Endothelial cell of umbilical vein (primary cell): Measurements from ENCODE around the gene RIPK4. TPM values are rescaled to one million over a fixed set of nuclear protein-coding genes. Genes with fewer than 3 reads are reported as not detected.

Source experiments
- BruUV-seq: library from RNA; stranded (reverse); fragments of 400-500 nt; replicated peaks from 2 replicates; lab custom pipeline; 2021; lab: Mats Ljungman, UMichigan
- CTCF ChIA-PET: fragments of 300-600, 350-600 bp; sonication (Branson Sonifier 250); formaldehyde crosslinking; loops from one replicate; lab custom pipeline; 2021; ENCODE audit warnings: antibody characterized with exemption, inconsistent platforms; lab: Charles Lee
- POLR2A ChIA-PET: fragments of 300-600, 350-600 bp; sonication (Branson Sonifier 250); formaldehyde crosslinking; loops from one replicate; lab custom pipeline; 2021; ENCODE audit warnings: antibody characterized with exemption, inconsistent platforms; lab: Charles Lee
- DNase-seq: peaks from one replicate; pipeline ENCODE4 v3.0.0-alpha.2; 2011; ENCODE audit warnings: low read depth, low spot score
- FAIRE-seq: peaks from 2 replicates; lab custom pipeline; 2011; peaks lifted over from hg19 to GRCh38; lab: Jason Lieb, UNC
- H2AFZ ChIP-seq: 2 replicates; pipeline ENCODE4 v1.6.0; 2012; ENCODE audit warnings: low read depth, low read length, control low read depth, inconsistent platforms
- H3K27ac ChIP-seq: 2 replicates; pipeline ENCODE4 v1.5.1; 2011; ENCODE audit warnings: low read depth, mild to moderate bottlenecking, control low read depth, low read length, moderate library complexity; ENCODE audit not compliant: insufficient read depth
- H3K27me3 ChIP-seq, 2 experiments: 2 replicates each; pipeline versions ENCODE4 v1.6.0 to v1.6.1; 2011; ENCODE audit warnings: low read length in 2 of 2, mixed read lengths in 1 of 2; ENCODE audit not compliant: control insufficient read depth in 2 of 2, insufficient read depth in 2 of 2
- H3K36me3 ChIP-seq, 2 experiments: 2 replicates in 1 of 2; 3 replicates in 1 of 2; pipeline ENCODE4 v1.5.1; 2011; ENCODE audit warnings: low read length in 2 of 2, mild to moderate bottlenecking in 1 of 2, moderate library complexity in 1 of 2; ENCODE audit not compliant: control insufficient read depth in 2 of 2, insufficient read depth in 2 of 2; ENCODE audit errors: extremely low read depth in 1 of 2
- H3K4me1 ChIP-seq: 3 replicates; pipeline ENCODE4 v1.5.1; 2011; ENCODE audit warnings: mild to moderate bottlenecking, low read length; ENCODE audit not compliant: control insufficient read depth, insufficient read depth; ENCODE audit errors: extremely low read depth
- H3K4me2 ChIP-seq: 2 replicates; pipeline ENCODE4 v1.6.1; 2011; ENCODE audit warnings: low read length, control low read depth, mixed read lengths; ENCODE audit not compliant: insufficient read depth
- H3K4me3 ChIP-seq, 3 experiments: fragments of 200-600 bp in 1 of 3; sonication (generic), shearing (Covaris generic) in 1 of 3; replicated peaks in 1 of 3; 2 replicates each; pipeline ENCODE4 v1.5.1; 2011 to 2016; ENCODE audit warnings: control low read depth in 3 of 3, low read length in 3 of 3, mild to moderate bottlenecking in 2 of 3, inconsistent platforms in 1 of 3, low read depth in 1 of 3, moderate library complexity in 1 of 3; ENCODE audit not compliant: insufficient read depth in 1 of 3
- H3K79me2 ChIP-seq: 2 replicates; pipeline ENCODE4 v1.6.0; 2012; ENCODE audit warnings: low read length, inconsistent platforms; ENCODE audit not compliant: control insufficient read depth, insufficient read depth
- H3K9ac ChIP-seq: replicated peaks from 2 replicates; pipeline ENCODE3; 2011; ENCODE audit warnings: low read length, control low read depth; ENCODE audit not compliant: insufficient read depth; ENCODE audit errors: extremely low read depth
- H3K9me1 ChIP-seq: replicated peaks from 3 replicates; pipeline ENCODE4 v1.6.0; 2011; ENCODE audit warnings: mild to moderate bottlenecking, low read length; ENCODE audit not compliant: control insufficient read depth, insufficient read depth; ENCODE audit errors: extremely low read depth
- H3K9me3 ChIP-seq: replicated peaks from 2 replicates; pipeline ENCODE4 v1.5.1; 2012; ENCODE audit warnings: low read length, inconsistent platforms; ENCODE audit not compliant: control insufficient read depth, insufficient read depth
- H4K20me1 ChIP-seq: replicated peaks from 2 replicates; pipeline ENCODE3; 2011; ENCODE audit warnings: mild to moderate bottlenecking, low read length; ENCODE audit not compliant: control insufficient read depth, insufficient read depth; ENCODE audit errors: extremely low read depth
- EZH2 ChIP-seq: IDR thresholded peaks from 2 replicates; pipeline ENCODE4 v1.6.1; 2012; ENCODE audit warnings: borderline replicate concordance, low read depth, mild to moderate bottlenecking, moderate library complexity, low read length, inconsistent platforms; ENCODE audit not compliant: severe bottlenecking
- FOS ChIP-seq: IDR thresholded peaks from 2 replicates; pipeline ENCODE4 v1.6.1; 2011; ENCODE audit warnings: mild to moderate bottlenecking, low read length, moderate library complexity, borderline replicate concordance; ENCODE audit not compliant: insufficient read depth
- GATA2 ChIP-seq: IDR thresholded peaks from 2 replicates; pipeline ENCODE4 v1.7.0; 2011; ENCODE audit warnings: low read depth, mild to moderate bottlenecking, moderate library complexity, mixed read lengths, low read length; ENCODE audit not compliant: insufficient read length, insufficient read depth
- MYC ChIP-seq: IDR thresholded peaks from one replicate; pipeline ENCODE4 v1.6.1; 2011; ENCODE audit warnings: mild to moderate bottlenecking, low read depth, low read length
- POLR2A ChIP-seq: IDR thresholded peaks from 2 replicates; pipeline ENCODE4 v1.6.1; 2012; ENCODE audit warnings: low read depth, mild to moderate bottlenecking, control low read depth, low read length
- dilution Hi-C: fragments of 300-500 bp; cut with MboI; formaldehyde crosslinking; loops from one replicate; pipeline ENCODE4 v1.15.0; 2019; ENCODE audit warnings: low sequenced_read_pairs; ENCODE audit not compliant: extremely low pct_ligation_motif_present
- intact Hi-C: fragments of 100-400 bp; cut with micrococcal nuclease; formaldehyde crosslinking; loops from one replicate; pipeline ENCODE4 v1.10.0; 2022
- polyA plus RNA-seq, 4 experiments: library from polyadenylated mRNA; depleted of rRNA in 3 of 4; stranded (reverse) in 3 of 4; unstranded in 1 of 4; fragments of >200 nt; gene quantifications; 2 replicates each; pipeline versions ENCODE4 v1.2.1 to v1.2.3, GENCODE V29; 2011 to 2012; ENCODE audit warnings: missing spikeins in 1 of 4
- total RNA-seq: library from RNA; stranded (reverse); gene quantifications from 2 replicates; pipeline ENCODE4 v1.2.3, GENCODE V29; 2021
- TF ChIP-seq, protein P1 (sequence below): IDR thresholded peaks from 2 replicates; pipeline ENCODE4 v1.6.1; 2011; ENCODE audit not compliant: insufficient read depth, insufficient read length

RIPK4 gene
- total and polyA plus RNA-seq, 2 donors (not counting 3 experiments of a cell fraction or from before 2014, with no cell fraction given): not detected

DNA sequence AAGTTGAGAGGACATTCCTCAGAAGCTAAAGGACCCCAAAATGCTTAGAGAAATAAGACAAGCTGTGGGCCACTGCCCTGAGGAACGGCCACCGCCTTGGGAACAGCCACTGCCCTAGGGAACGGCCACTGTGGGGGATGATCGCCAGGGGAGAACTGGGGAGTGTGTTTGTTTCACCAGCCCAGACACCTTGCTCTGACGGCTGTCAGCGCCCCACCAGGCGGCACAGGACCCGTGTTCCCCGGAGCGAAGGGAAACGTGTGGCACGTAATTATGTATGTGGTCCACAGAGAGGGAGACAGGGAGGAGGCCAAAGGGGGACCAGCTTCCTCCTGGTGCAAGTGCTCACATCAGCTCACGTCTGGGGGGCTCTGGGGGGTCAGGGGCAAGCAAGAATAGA lies 45.8 kb upstream of the RIPK4 start:
- FAIRE-seq (no peak), DNase-seq (no peak)
- Histone ChIP-seq H3K27ac (no peak overlapping the region), H3K9ac (no peak overlapping the region), H3K27me3 (no peaks in the 10 kb centered on the region), H4K20me1 (no peaks in the 10 kb centered on the region), H2AFZ (no peak overlapping the region), H3K4me1 (no peaks in the 10 kb centered on the region), H3K36me3 (peaks cover 5 to 8% of the 10 kb centered on the region in 2 experiments), H3K4me3 (no peak overlapping the region), H3K9me3 (no peaks in the 10 kb centered on the region), H3K4me2 (no peak overlapping the region), H3K9me1 (no peaks in the 10 kb centered on the region), H3K79me2 (no peaks in the 10 kb centered on the region)
- no TSS peak for BruUV-seq
- POLR2A ChIA-PET: no interaction called here
- CTCF ChIA-PET: no interaction called here
- intact Hi-C loops (no loop called here), dilution Hi-C loops (no loop called here)
- no peak for TF ChIP-seq FOS

DNA sequence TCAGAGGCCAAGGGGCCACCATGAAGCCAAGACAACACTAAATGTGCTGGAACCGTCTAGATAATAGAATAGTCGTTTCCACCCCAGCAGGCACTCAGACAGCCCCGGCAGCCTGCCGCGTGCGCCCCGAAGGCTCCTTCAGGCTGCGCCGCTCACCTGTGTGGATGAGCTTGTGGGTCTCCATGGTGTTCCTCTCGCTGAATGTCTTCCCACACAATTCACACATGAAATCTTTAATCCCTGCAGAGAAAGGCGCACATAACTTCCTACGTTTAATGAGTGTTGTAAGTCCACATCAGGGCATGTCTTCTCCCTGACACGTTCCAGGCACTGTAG lies 43.7 kb upstream of the RIPK4 start:
- Histone ChIP-seq H3K79me2 (no peaks in the 10 kb centered on the region), H3K27ac (no peak overlapping the region), H3K36me3 (peaks cover 5 to 8% of the 10 kb centered on the region in 2 experiments), H3K9me3 (no peaks in the 10 kb centered on the region), H3K9ac (no peak overlapping the region), H3K4me3 (no peak overlapping the region), H2AFZ (no peak overlapping the region), H3K9me1 (no peaks in the 10 kb centered on the region), H3K27me3 (no peaks in the 10 kb centered on the region), H4K20me1 (no peaks in the 10 kb centered on the region), H3K4me1 (no peaks in the 10 kb centered on the region), H3K4me2 (no peak overlapping the region)
- no TSS peak for BruUV-seq
- TF ChIP-seq MYC (no peak), GATA2 (no peak), POLR2A (no peak), FOS (no peak), EZH2 (no peak)
- TF ChIP-seq, protein P1, sequence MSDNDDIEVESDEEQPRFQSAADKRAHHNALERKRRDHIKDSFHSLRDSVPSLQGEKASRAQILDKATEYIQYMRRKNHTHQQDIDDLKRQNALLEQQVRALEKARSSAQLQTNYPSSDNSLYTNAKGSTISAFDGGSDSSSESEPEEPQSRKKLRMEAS: no peak
- POLR2A ChIA-PET: no interaction called here
- CTCF ChIA-PET: interaction anchor here (1.6 kb wide), 1 partner anchor 32 kb away, joined by 5 read pairs; no protein-coding TSS in a partner anchor
- dilution Hi-C loops: no loop called here
- intact Hi-C loops: no loop called here
- DNase-seq (no peak), FAIRE-seq (no peak)
